ENCODE data around the gene FRMD4B.

Gene FRMD4B

DNA sequence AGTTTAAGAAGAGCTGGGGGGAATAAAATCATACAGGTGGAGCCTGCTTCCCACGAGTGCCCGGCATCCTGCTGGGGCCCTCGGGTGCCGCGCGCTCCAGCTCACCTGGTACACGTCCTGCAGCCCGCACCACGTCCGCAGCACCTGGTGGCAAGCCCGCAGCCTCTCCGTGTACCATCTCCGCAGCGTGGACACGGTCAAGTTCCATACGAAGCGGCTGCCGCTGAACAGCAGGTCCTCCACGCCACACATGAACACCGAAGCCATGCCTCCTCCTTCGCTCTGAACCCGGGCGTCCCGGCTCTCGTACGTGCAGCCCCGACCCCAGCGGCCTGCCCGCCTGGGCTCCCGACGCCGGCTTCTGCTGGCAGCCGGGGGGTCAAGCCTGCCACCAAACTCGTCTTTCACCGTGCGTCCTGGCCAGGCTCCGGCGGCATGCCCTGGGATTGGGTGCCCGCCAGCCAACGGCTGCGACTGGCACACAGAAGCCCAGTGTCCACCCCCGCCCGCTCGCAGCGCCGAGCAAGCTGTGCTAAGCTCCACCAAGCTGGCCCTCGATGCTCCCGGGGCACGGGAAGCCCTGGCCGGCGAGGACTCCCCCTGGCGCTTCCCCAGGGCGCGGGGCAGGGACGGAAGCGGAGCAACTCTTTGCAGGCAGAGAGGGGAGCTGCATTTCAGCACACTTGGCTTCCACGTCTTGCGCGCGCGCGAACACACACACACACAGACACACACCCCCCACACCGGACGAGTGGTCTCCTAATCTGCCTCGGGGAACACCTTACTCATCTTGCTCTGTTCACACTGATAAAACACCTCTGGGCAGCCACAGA is at the start of gene FRMD4B:
FRMD4B (minus strand) TSS at position 366 of the 833 bp plus-strand sequence; CDS start at position 267, 99 bp downstream.
- DNase-seq (ENCODE audit: low spot score): no peak

GRCh38 chr3:69433969-69434325 is 48.1 kb upstream of the FRMD4B start:
- no peak for DNase-seq (ENCODE audit: low spot score)

DNA sequence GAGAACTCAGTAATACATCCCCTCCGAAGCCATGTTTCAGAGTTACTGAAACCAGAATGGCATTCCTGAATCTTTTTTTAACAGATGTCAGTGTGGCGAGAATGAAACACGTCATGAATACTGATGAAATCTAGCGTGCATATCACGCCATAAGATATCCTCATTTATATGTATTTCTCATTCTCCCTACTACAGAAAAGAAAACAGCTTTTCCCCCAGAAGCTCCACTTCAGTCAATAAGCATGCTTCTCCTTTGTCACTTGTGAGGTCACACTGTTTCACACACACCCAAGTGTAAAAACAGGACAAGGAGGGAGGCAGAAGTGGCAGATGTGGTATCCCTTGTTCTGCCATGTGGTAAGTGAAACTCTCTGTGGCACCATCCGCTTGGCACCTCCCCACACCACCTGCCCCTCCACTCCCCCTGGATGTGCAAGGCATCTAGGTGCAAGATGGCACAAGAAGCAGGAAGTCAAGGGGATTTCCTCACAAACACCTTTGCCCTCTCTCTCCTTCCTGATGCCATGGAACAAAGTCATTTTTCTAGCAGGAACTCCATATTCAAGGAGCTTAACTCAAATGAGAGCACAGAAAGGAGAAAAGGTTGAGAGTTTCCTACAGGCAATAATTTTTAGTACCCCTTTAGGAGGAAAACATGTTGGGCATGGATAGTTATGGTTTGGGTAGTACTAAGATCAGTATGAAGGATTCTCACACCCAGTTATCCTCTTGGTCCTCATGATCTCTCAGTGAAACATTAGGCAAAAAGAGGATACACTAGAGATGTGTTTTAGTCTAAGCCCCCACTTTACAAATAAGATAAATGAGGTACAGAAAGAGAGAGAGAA is 47.5 kb upstream of the FRMD4B start:
- DNase-seq (ENCODE audit: low spot score): no peak

DNA sequence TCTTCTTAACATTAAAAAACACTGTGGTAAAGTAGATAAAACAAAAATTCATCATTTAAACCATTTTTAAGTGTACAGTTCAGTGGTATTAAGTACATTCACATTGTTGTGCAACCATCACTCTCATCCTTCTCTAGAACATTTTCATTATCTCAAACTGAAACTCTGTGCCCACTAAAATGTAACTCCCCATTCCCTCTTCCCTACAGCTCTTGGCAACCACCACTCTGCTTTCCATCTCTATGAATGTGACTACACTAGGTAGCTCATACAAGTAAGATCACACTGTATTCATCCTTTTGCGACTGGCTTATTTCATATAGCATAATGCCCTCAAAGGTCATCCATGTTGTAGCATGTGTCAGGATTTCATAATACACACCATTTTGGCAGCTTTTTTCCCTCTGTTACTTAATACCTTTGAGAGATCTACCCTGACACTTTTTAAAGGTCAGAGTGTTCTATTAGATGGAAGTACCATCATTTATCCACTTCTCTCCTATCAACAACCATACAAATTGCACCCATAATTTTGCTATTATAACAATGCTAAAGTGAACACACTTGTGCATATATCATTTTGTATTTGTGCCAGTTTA is 42.9 kb upstream of the FRMD4B start:
- DNase-seq (ENCODE audit: low spot score): no peak

- no peak for DNase-seq (ENCODE audit: low spot score)
These were observed 41.0 kb upstream of the FRMD4B start for GRCh38 chr3:69426967-69427304.

- DNase-seq (ENCODE audit: low spot score): no peak
These were observed 40.5 kb upstream of the FRMD4B start for GRCh38 chr3:69426291-69426966.

DNA sequence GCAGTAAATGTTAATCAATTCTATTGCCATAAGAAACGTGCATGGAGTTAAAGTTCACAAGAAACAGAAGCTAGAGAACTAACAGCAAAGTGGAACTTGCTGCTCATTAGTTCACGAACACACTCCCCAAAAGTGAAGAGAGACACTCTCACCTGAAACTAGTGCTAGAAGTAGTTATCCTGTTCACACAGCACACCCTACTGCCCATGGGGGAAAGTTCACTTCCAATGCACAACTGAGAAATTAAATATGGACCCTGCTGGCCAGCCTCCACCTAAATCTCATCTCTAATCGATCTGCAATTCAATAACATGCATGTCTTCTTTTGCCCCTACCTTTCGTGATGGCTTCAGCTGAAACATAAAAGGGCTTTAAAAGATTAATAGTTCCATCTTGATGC is 39.4 kb upstream of the FRMD4B start:
- no peak for DNase-seq (ENCODE audit: low spot score)

GRCh38 chr3:69423463-69424155 is 37.7 kb upstream of the FRMD4B start:
- no peak for DNase-seq (ENCODE audit: low spot score)

GRCh38 chr3:69422751-69423150 is 36.9 kb upstream of the FRMD4B start:
- DNase-seq (ENCODE audit: low spot score): no peak

DNA sequence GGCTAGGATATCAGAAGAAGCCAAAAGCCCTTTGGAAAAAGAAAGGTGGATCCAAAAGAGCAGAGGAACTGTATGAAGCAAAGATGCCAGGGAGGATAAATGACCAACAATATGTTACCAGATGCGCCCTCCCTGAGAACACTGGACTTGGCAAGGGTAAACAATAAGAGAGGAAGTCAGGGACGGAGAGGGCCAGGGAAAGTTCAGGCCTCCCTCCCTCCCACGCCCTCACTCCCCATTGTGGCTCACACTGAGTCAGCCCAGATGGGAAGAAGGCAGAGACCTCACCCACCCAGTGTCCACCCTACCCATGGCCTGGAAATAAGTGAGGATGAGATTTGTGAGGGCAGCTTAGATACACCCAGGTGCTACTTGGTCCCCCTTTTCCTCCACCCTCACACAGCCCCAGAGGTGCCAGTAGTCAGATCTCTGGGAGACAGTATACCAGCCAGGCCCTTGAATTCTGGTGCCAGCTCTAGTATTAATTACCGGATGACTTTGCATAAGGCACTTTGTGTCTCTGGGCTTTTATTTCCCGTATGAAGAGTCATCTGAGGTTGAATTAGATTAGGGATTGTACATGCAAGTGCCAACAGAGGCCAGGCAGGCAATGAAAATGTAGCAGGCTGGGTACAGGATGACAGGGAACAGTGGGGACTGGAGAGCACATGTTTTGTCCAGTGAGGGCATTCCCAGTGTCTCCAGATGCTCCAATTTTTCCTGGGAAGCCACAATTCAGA is 35.1 kb upstream of the FRMD4B start:
- no peak for DNase-seq (ENCODE audit: low spot score)

DNA sequence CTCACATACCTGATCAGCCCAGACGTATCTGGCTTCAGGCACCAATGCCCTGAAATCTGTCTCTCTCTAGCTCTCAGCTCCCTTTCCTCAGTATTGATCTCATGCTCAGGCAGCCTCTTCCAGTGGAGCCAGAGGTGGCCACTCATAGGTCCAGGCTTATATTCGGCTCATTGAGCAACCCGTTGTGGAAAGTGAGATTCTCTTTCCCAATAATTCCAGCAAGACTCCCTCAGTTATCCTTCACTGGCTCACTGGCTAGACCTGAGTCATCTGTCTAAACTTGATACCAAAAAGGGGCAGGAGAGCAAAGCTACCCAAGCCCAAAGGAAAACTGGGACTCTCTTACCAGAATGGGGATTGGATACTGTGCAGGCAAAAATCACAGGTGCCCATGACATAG is 33.4 kb upstream of the FRMD4B start:
- DNase-seq (ENCODE audit: low spot score): no peak

- no peak for DNase-seq (ENCODE audit: low spot score)
These were observed 31.7 kb upstream of the FRMD4B start for GRCh38 chr3:69417541-69418078.

DNA sequence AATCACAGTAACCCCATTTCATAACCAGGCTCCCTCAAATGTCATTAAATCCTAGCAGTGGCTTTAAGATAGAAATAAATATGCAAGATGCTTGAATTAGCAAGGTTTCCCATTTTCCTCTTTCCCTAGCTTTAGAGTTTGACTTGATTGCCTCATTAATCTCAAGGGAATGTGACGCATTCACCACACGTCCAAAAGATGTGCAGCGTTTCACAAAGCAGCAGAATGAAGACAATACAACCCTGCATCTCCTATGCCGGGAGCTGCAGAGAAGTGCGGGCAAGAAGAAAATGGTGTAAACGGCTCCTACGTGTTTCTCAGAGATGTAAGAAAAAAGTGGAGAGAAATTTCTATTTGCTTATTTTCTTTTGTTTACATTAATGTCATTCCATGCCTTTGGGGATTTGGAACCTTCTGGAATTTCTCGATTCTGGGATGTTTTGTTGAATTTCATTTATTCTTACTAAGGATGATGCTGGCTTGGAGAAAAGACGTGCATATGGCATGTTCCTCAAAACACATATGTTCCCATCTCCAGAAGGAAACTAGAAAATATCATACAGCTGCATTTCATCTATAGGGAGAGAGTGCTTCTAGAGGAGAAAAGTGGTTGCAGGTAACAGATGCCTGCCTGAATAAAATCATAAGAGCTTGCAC is 27.8 kb upstream of the FRMD4B start:
- no peak for DNase-seq (ENCODE audit: low spot score)

- no peak for DNase-seq (ENCODE audit: low spot score)
These were observed 25.5 kb upstream of the FRMD4B start for GRCh38 chr3:69411346-69411745.

- DNase-seq (ENCODE audit: low spot score): peak; percentile 13
These were observed 24.4 kb upstream of the FRMD4B start for GRCh38 chr3:69410301-69410700.

- no peak for DNase-seq (ENCODE audit: low spot score)
These were observed 23.9 kb upstream of the FRMD4B start for GRCh38 chr3:69409831-69410230.

GRCh38 chr3:69409011-69409410 is 23.1 kb upstream of the FRMD4B start:
- DNase-seq (ENCODE audit: low spot score): no peak

DNA sequence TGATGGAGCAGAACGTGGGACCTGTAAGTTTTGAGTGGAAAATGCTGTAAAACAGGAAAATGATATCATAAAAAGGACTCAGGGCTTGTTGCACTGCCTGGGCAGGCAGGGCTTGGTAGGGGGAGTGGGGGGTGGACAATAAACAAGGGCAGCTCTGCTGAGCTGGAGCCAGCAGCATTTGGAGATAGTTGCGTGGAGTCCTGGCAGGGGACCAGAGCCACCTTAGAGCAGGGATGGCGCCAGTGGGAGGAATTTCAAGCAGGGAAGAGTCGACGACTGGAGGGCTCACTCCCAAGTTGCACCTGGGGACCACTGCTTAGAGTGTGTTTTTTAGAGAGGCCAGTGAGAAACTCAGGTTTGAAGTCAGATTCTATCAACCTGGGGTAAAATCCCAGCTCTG is 22.7 kb upstream of the FRMD4B start:
- DNase-seq (ENCODE audit: low spot score): no peak

DNA sequence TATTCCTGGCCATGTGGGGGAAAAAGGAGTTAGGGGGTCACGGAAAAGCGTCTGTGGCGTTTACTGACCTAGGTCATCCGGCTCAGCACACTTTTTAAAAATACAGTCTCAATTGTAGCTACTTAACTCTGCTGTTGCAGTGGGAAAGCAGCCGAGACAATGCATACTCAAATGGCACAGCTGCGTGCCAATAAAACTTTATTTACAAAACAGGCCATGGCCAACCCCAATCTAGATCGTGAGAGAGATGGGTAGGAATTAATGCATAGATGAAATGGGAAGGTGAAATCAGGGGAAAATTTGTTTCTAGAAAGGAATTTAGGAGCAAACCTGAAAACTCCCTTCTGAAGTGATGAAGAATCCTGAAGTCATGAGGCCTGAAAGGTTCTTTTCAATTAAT is 22.0 kb upstream of the FRMD4B start:
- DNase-seq (ENCODE audit: low spot score): no peak

- no peak for DNase-seq (ENCODE audit: low spot score)
These were observed 20.3 kb upstream of the FRMD4B start for GRCh38 chr3:69406163-69406562.

Data from hematopoietic multipotent progenitor cell treated with erythropoietin and hydrocortisone succinate and interleukin-3 and kit ligand, for 15 days (in vitro differentiated cells).